Measurements from ENCODE around the gene CKM.
"Not testable (repeated sequence)": the region's sequence is repeated elsewhere in the genome, so short reads cannot be mapped to it uniquely, and the experiment has no call there.

Gene CKM

GRCh38 chr19:45314708-45315245, 7.9 kb downstream of the CKM start:
- DNase-seq = no peak

- not testable (repeated sequence) for DNase-seq
Observed at GRCh38 chr19:45312285-45312684, 10.4 kb downstream of the CKM start.

GRCh38 chr19:45311621-45312020, 11.1 kb downstream of the CKM start:
- no peak for DNase-seq

- not testable (repeated sequence) for DNase-seq
Observed at GRCh38 chr19:45309322-45309721, 13.4 kb downstream of the CKM start.

DNA sequence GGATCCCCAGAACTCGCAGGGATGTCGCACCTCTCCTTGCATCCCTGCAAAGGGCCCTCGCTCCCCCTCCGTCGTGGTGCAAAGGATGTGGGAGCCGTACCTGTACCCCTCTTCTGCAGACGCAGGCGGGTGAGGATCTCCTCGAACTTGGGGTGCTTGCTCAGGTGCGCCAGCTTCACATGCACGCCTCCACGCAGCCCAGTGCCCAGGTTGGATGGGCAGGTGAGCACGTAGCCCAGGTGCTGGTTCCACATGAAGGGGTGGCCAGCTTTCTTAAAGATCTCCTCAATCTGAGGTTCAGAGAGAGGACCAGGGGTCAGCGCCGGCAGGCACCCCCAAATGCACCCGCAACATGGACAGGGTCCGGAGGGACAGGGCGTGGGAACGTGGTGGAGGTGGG, 15.3 kb downstream of the CKM start:
- no peak for DNase-seq

GRCh38 chr19:45306518-45307027, 16.1 kb downstream of the CKM start:
- no peak for DNase-seq

DNA sequence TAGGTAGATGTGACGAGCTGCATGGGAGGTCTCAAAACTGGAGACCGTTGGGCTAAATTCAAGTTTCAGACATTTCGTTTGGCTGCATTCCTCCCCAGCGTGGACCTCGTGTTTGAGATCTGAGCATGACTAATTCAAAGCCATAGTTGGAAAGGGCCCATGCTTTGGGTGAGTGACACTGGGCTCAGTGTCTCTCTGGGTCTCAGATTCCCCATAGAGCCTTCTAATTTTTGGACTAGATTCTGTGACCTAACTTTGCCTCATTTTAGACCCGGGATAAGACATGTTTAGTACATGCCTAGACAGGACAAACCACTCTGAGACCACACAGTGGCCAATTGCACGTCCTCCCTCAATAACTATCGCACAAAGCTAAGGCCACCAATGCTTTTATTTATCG, 16.6 kb downstream of the CKM start:
- no peak for DNase-seq

DNA sequence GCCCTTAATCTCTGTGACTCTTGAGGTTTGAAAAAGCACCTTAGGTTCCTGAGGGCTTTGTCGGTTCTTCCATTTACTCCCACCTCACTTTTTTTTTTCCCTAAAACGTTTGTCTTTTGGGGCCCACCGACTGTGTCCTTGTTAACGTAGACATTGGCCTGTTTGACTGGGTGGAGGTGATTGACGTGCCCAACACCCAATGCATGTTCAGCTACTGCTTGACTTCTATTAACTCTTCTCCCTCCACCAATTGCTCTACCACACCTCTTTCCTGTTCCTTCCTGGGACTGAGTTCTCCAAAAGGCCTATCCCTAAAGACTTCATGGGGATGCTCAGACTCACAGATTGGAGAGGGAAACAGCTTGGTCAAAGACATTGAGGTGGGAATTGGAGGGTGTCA, 17.3 kb downstream of the CKM start:
- DNase-seq = no peak

GRCh38 chr19:45305007-45305406, 17.7 kb downstream of the CKM start:
- no peak for DNase-seq

- DNase-seq = no peak
Observed at GRCh38 chr19:45304141-45304926, 18.3 kb downstream of the CKM start.

DNA sequence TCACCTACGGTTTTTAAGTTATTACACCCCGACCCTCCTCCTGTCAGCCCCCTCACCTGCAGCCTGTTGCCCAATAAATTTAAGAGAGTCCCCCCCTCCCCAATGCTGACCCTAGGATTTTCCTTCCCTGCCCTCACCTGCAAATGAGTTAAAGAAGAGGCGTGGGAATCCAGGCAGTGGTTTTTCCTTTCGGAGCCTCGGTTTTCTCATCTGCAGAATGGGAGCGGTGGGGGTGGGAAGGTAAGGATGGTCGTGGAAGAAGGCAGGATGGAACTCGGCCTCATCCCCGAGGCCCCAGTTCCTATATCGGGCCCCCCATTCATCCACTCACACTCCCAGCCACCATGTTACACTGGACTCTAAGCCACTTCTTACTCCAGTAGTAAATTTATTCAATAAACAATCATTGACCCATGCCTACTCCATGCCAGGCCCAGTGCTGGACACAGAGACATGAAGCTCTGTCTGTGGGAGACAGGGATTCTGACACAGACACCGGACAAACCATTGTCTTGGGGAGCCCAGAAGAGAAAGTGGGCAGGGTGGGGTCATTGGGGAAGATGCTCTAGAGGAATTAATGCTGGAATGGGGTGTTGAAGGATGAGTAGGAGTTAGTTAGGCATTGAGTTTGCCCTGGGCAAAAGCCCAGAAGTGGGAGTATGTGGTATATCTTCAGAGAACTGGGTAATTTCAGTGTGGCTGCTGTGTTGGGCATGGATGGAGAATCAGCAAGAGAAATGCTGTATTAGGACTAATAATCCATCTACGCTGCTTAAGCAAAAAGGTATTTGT, 19.2 kb downstream of the CKM start:
- DNase-seq = no peak

- no peak for DNase-seq
Observed at GRCh38 chr19:45302416-45302815, 20.3 kb downstream of the CKM start.

- no peak for DNase-seq
Observed at GRCh38 chr19:45299719-45300118, 23.0 kb downstream of the CKM start.

- no peak for DNase-seq
Observed at GRCh38 chr19:45298264-45298663, 24.4 kb downstream of the CKM start.

GRCh38 chr19:45297674-45298073, 25.0 kb downstream of the CKM start:
- no peak for DNase-seq

DNA sequence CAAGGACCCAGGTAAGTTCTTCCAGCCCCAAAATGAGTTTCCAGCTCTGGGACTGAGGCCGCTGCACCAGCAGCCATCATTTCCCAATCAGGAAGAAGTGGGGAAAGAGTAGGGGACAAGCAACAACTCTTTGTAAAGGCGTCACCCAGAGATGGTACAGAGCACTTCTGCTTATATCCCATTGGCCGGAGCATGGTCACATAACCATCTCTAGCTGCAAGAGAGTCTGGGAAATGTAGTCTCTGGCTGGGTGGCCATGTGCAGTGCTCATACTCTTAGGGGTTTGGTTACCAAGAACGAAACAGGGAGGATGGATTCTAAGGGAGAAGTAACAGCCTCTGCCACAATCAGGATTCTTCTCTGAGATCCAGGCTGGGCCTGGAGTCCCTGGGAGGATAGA, 26.3 kb downstream of the CKM start:
- no peak for DNase-seq

DNA sequence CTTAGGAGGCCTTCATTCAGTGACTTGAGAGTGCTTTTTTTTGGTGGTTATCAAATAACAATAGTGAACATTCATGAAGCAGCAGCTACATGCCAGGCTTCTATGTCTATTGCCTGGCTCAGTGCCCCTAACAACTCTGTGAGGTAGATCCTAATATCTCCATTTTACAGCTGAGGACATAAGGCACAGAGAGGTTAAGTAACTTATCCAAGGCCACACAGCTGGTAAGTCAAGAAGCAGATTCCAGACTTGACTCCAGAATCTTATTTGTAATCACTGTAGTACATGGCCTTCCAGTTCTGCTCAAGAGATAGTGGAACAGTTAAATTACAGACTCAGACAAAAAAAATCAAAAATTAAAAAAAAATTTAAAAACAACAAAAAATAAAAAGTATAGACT, 26.8 kb downstream of the CKM start:
- DNase-seq = no peak

DNA sequence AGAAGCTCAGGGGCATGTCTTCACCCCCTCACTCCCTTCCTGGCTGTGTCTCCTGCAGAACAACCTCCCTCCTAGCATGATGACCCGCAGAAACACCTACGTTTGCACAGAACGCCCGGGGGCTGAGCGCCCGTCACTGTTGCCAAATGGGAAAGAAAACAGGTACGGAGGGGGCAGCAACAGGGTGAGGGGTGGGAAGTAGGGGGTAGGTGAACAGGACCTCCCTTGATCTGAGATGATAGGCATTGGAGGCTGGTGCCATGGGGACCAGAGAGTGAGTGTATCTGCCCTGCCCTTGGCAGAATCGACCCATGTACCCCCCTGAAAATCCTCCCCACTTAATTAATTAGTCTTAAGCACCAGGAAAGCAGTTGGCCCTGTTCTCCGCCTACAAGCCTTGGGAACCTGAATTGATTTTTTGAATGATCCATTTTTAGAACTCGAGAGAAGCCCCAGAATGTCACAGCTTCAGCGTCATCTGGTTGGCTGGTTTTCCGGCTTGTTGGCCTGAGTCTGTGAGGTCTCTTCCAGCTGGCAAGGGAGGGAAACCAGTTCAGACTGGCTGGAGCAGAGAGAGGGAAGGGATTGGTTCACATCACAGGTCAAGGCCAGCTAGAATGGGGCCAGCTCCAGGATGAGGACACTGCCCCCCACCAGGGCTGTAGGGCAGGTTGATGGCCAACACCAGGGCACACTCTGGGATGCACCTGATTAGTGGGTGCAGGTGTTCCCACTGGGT, 28.2 kb downstream of the CKM start:
- no peak for DNase-seq

DNA sequence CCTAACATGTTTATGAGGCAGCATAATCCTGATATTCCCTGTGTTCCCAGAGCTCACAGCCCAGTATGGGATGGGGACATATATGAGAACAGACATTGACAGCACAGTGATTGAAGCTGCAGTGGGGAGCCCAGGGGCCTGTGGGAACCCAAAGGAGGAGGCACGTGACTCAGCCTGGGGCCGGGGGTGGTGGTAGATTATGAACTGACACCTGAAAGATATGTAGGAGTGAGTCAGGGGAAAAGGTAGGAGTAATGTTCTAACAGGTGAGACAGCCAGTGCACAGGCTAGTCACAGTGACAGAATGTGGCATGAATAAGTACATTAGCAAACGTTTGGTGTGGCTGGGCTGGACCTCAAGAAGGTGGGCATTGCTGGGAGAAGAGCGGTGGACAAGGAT, 29.0 kb downstream of the CKM start:
- DNase-seq = no peak

- no peak for DNase-seq
Observed at GRCh38 chr19:45291834-45292233, 30.8 kb downstream of the CKM start.

GRCh38 chr19:45290381-45290931, 32.2 kb downstream of the CKM start:
- no peak for DNase-seq

GRCh38 chr19:45283443-45284033, 39.1 kb downstream of the CKM start:
- no peak for DNase-seq

All from CD4-positive, alpha-beta T cell treated with Interleukin-17A for 4 hours (primary cell).